HEK293T (cell line): ENCODE measurements around the gene ZDHHC14.

ENCODE experiments used
- ARNT ChIP-seq: fragments of 450-650 bp; IDR thresholded peaks from 2 replicates; pipeline ENCODE4 v1.6.1; 2017; ENCODE audit warnings: mild to moderate bottlenecking
- BHLHE40 ChIP-seq: fragments of 450-650 bp; IDR thresholded peaks from 2 replicates; pipeline ENCODE4 v1.6.1; 2016; ENCODE audit warnings: mild to moderate bottlenecking, moderate library complexity, borderline replicate concordance
- CTBP1 ChIP-seq: fragments of 450-650 bp; IDR thresholded peaks from 2 replicates; pipeline ENCODE4 v1.6.1; 2016; ENCODE audit warnings: borderline replicate concordance
- FOXA1 ChIP-seq: fragments of 450-650 bp; IDR thresholded peaks from 2 replicates; pipeline ENCODE4 v1.6.1; 2016; ENCODE audit warnings: mild to moderate bottlenecking
- FOXM1 ChIP-seq: fragments of 450-650 bp; IDR thresholded peaks from 2 replicates; pipeline ENCODE4 v1.6.1; 2017; ENCODE audit warnings: mild to moderate bottlenecking, borderline replicate concordance
- HDGF ChIP-seq: fragments of 450-650 bp; IDR thresholded peaks from 2 replicates; pipeline ENCODE4 v1.6.1; 2017; ENCODE audit warnings: antibody characterized with exemption, borderline replicate concordance
- L3MBTL2 ChIP-seq: fragments of 450-650 bp; conservative IDR thresholded peaks from 2 replicates; pipeline ENCODE4 v1.6.1; 2016; ENCODE audit warnings: mild to moderate bottlenecking
- NFRKB ChIP-seq: fragments of 450-650 bp; IDR thresholded peaks from 2 replicates; pipeline ENCODE4 v1.6.1; 2016; ENCODE audit warnings: mild to moderate bottlenecking, moderate library complexity
- SP1 ChIP-seq: fragments of 450-650 bp; IDR thresholded peaks from 2 replicates; pipeline ENCODE4 v1.6.1; 2017
- TARDBP ChIP-seq: fragments of 450-650 bp; IDR thresholded peaks from 2 replicates; pipeline ENCODE4 v1.6.1; 2016
- ZNF384 ChIP-seq: fragments of 450-650 bp; IDR thresholded peaks from 2 replicates; pipeline ENCODE4 v1.6.1; 2016

DNA sequence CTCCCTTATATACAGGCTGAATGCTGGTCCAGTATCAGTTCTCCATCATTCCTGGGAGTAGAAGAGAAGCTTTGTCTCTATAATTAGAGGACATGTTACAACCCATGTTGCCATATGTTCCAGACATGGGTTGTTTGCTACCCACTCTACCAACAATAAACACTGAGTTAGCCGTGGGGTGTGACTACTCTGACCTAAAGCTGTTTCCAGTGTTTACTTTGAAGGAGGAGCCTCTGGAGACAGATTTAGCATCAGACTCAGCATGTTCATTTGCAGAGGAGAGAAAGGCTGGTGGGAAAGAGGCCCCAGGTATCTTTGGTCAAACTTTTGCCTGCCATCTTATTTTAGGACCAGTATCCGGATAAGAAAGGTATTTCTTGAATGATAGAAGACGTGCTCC is 284.2 kb downstream of the ZDHHC14 start:
- TF ChIP-seq CTBP1 (no peak), NFRKB (no peak), HDGF (no peak), L3MBTL2 (no peak), SP1 (no peak), BHLHE40 (no peak), FOXA1 (no peak), FOXM1 (no peak), ZNF384 (no peak), TARDBP (no peak), ARNT (no peak)
